ENCODE results near the gene AIRE.
"Not testable (repeated sequence)": the region's sequence is repeated elsewhere in the genome, so short reads cannot be mapped to it uniquely, and the experiment has no call there.

AIRE gene

DNA sequence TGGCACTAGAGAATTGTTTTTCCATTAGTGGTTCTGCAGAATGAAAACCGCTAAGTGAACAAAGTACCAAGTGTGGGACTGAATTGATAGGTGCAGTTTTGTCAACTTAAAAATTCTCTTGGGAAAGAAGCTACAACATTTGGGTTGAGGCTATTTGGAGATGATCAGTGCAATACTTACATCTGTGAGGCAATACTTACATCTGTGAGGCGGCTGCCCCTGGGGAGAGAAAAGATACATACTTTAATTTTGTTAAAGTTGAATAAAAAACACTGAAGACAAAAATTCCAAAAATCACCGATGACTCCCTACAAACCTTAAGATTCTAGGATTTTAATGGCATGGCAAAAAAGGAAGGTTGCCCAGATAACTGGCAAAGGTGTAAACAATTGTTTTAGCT lies 51.8 kb downstream of the AIRE start:
- H3K4me3 ChIP-seq, result no peak overlapping the region
- no peak for DNase-seq (ENCODE audit: low spot score)
- TF ChIP-seq CTCF (IDR thresholded peaks at IDR 0.05), result no peak
- H3K27ac ChIP-seq, result no peak overlapping the region

DNA sequence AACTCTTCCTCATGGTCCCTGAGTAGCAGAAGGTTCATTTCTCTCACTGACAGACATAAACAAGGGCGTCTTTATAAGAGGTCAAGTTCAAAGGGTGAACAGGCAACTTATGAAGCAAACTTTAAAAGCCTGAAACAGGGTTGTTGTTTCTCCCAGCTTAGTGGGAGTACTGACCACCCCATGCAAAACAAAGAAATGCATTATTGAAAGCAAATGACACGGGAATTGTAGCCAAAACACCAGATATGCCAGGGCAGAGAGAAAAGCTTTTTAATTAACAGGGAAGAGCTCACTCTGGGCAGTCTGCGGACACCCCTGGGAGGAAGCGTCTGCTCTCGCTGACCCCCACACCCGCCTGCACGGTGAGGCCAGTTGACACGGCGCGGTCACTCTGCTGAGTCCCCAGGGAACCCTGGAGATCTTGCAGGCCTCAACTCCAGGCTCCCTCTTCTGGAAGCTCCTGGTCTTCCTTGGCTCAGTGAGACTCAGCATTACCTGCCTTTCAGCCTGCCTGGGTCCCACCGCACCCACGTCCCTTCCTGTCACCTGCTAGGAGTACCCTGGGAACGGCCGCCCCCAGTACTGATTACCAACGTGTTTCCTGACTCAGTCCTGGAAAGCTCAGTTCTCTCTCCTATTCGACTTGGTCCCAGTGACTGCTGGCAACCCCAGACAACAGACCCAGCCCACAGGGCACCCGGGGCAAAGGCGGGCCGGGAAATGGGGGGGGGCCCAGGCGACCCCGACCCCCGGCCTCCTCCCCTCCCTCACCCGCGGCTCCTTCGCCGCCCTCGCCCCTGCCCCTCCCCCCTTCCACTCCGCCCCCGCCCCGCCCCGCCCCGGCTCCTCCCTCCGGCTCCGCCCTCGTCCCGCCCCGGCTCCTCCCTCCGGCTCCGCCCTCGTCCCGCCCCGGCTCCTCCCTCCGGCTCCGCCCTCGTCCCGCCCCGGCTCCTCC lies 52.5 kb downstream of the AIRE start:
- H3K4me3 ChIP-seq, result peak overlapping the region; percentile 73
- DNase-seq (ENCODE audit: low spot score), result peak; percentile 92
- H3K27ac ChIP-seq, result peak overlapping the region; percentile 84 to 99
- no peak for TF ChIP-seq CTCF (IDR thresholded peaks at IDR 0.05)

DNA sequence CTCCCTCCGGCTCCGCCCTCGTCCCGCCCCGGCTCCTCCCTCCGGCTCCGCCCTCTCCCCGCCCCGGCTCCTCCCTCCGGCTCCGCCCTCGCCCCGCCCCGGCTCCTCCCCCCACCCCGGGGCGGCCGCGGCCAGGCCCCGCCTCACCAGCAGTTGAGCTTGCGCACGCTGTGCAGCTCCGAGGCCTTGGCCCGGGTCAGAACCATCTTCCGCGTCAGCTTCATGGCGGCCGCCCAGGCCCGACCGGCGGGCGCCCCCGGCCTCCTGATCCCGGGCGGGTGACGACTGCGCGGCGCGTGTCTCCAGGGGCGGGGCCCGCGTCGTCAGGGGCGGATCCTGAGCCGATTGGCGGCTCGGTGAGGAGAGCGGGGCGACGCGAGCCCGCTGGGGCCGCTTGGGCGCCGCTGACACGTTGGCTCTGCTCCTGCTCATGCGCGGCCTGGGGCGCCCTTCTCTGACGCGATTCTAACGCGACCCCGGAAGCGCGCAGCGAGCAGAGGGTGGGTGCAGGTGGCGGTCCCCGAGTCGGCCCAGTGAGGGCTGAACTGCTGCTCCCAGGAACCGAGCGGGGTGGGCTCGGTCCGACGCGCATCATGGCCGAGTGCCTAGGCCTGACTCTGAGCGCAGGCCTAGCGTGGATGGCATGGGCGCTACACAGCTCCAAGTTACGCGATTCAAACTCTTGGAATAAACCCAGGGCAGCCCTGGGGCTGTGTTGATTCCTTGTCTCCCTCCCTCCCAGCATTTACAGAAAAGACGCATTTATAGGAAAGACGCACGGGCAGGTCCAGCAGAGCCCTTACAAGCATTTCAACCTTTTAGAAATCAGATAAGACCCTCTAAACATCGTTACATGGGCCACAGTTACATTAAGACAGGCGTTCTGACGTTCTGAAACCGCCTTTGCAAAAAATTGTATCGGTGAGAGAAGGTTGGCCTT lies 53.6 kb downstream of the AIRE start, which contains the start of gene CFAP410:
Gene CFAP410, minus strand, starts transcription at position 420 of the 940 bp plus-strand sequence. Its CDS starts 196 bp downstream, at position 224.
- peak; percentile 97 for DNase-seq (ENCODE audit: low spot score)
- no peak for TF ChIP-seq CTCF (IDR thresholded peaks at IDR 0.05)
- Histone ChIP-seq H3K4me3 (peak within 1 kb of the TSS; percentile 89), H3K27ac (peak within 1 kb of the TSS; percentile 95 to 99)

- H3K4me3 ChIP-seq; DNase-seq (ENCODE audit: low spot score); H3K27ac ChIP-seq: not testable (repeated sequence)
Measured at GRCh38 chr21:44341726-44342458, 56.2 kb downstream of the AIRE start.

- not testable (repeated sequence) for H3K27ac ChIP-seq; DNase-seq (ENCODE audit: low spot score); H3K4me3 ChIP-seq
Measured at GRCh38 chr21:44342981-44343380, 57.3 kb downstream of the AIRE start.

- peak; percentile 67 for DNase-seq (ENCODE audit: low spot score)
- Histone ChIP-seq H3K4me3 (no peak overlapping the region), H3K27ac (no peak overlapping the region)
- no peak for TF ChIP-seq CTCF (IDR thresholded peaks at IDR 0.05)
Measured at GRCh38 chr21:44344541-44345183, 59.0 kb downstream of the AIRE start.

GRCh38 chr21:44345495-44345894 lies 59.8 kb downstream of the AIRE start:
- no peak for DNase-seq (ENCODE audit: low spot score)
- Histone ChIP-seq H3K4me3 (no peak overlapping the region), H3K27ac (no peak overlapping the region)
- TF ChIP-seq CTCF (IDR thresholded peaks at IDR 0.05), result no peak

Measured in coronary artery (tissue), 2 donors.